Measurements from ENCODE around the gene VIPR2.
"Not testable (repeated sequence)": the region's sequence is repeated elsewhere in the genome, so short reads cannot be mapped to it uniquely, and the experiment has no call there.

VIPR2 gene

GRCh38 chr7:159165352-159165751, 20.7 kb upstream of the VIPR2 start:
- Mint-ChIP-seq H3K27me3 (peaks cover 2% of the 10 kb centered on the region), H3K36me3 (no peaks in the 10 kb centered on the region), H3K9me3 (no peaks in the 10 kb centered on the region), H3K4me3 (no peak overlapping the region), H3K4me1 (no peaks in the 10 kb centered on the region), H3K27ac (no peak overlapping the region)
- DNase-seq (ENCODE audit: low spot score in 2 of 2) (no peak), ATAC-seq (ENCODE audit: low read depth) (no peak)

- not testable (repeated sequence) for H3K27ac Mint-ChIP-seq; H3K4me1 Mint-ChIP-seq; H3K36me3 Mint-ChIP-seq; ATAC-seq (ENCODE audit: low read depth); H3K27me3 Mint-ChIP-seq; H3K4me3 Mint-ChIP-seq; DNase-seq (ENCODE audit: low spot score in 2 of 2); H3K9me3 Mint-ChIP-seq
These were observed 19.1 kb upstream of the VIPR2 start for GRCh38 chr7:159163703-159164301.

- H3K4me1 Mint-ChIP-seq; DNase-seq (ENCODE audit: low spot score in 2 of 2); H3K9me3 Mint-ChIP-seq; H3K4me3 Mint-ChIP-seq; H3K27ac Mint-ChIP-seq; H3K36me3 Mint-ChIP-seq; H3K27me3 Mint-ChIP-seq; ATAC-seq (ENCODE audit: low read depth): not testable (repeated sequence)
These were observed 17.5 kb upstream of the VIPR2 start for GRCh38 chr7:159162050-159162626.

- Mint-ChIP-seq H3K9me3 (no peaks in the 10 kb centered on the region), H3K27me3 (no peaks in the 10 kb centered on the region), H3K27ac (no peak overlapping the region), H3K4me3 (no peak overlapping the region), H3K4me1 (no peaks in the 10 kb centered on the region), H3K36me3 (no peaks in the 10 kb centered on the region)
- ATAC-seq (ENCODE audit: low read depth) (no peak), DNase-seq (ENCODE audit: low spot score in 2 of 2) (no peak)
These were observed 15.8 kb upstream of the VIPR2 start for GRCh38 chr7:159160450-159160849.

GRCh38 chr7:159159731-159160130, 15.1 kb upstream of the VIPR2 start:
- Mint-ChIP-seq H3K4me1 (no peaks in the 10 kb centered on the region), H3K9me3 (no peaks in the 10 kb centered on the region), H3K4me3 (no peak overlapping the region), H3K27me3 (no peaks in the 10 kb centered on the region), H3K27ac (no peak overlapping the region), H3K36me3 (no peaks in the 10 kb centered on the region)
- DNase-seq (ENCODE audit: low spot score in 2 of 2) (no peak), ATAC-seq (ENCODE audit: low read depth) (no peak)

GRCh38 chr7:159158888-159159405, 14.3 kb upstream of the VIPR2 start:
- ATAC-seq (ENCODE audit: low read depth) (no peak), DNase-seq (ENCODE audit: low spot score in 2 of 2) (no peak)
- no peaks in the 10 kb centered on the region for H3K36me3 Mint-ChIP-seq
- H3K9me3 Mint-ChIP-seq: no peaks in the 10 kb centered on the region
- no peaks in the 10 kb centered on the region for H3K4me1 Mint-ChIP-seq
- H3K27ac Mint-ChIP-seq: no peak overlapping the region
- H3K4me3 Mint-ChIP-seq: no peak overlapping the region
- H3K27me3 Mint-ChIP-seq: no peaks in the 10 kb centered on the region

GRCh38 chr7:159158125-159158887, 13.6 kb upstream of the VIPR2 start:
- ATAC-seq (ENCODE audit: low read depth): no peak
- H3K27me3 Mint-ChIP-seq: no peaks in the 10 kb centered on the region
- H3K4me3 Mint-ChIP-seq: no peak overlapping the region
- H3K27ac Mint-ChIP-seq: no peak overlapping the region
- DNase-seq (ENCODE audit: low spot score in 2 of 2): no peak
- no peaks in the 10 kb centered on the region for H3K4me1 Mint-ChIP-seq
- no peaks in the 10 kb centered on the region for H3K36me3 Mint-ChIP-seq
- H3K9me3 Mint-ChIP-seq: no peaks in the 10 kb centered on the region

- DNase-seq (ENCODE audit: low spot score in 2 of 2): no peak
- H3K27ac Mint-ChIP-seq: no peak overlapping the region
- H3K4me3 Mint-ChIP-seq: no peak overlapping the region
- no peak for ATAC-seq (ENCODE audit: low read depth)
- H3K36me3 Mint-ChIP-seq: no peaks in the 10 kb centered on the region
- H3K4me1 Mint-ChIP-seq: no peaks in the 10 kb centered on the region
- no peaks in the 10 kb centered on the region for H3K9me3 Mint-ChIP-seq
- no peaks in the 10 kb centered on the region for H3K27me3 Mint-ChIP-seq
These were observed 13.0 kb upstream of the VIPR2 start for GRCh38 chr7:159157714-159158113.

- peaks cover 1% of the 10 kb centered on the region for H3K27me3 Mint-ChIP-seq
- H3K9me3 Mint-ChIP-seq: no peaks in the 10 kb centered on the region
- H3K4me1 Mint-ChIP-seq: no peaks in the 10 kb centered on the region
- no peaks in the 10 kb centered on the region for H3K36me3 Mint-ChIP-seq
- H3K4me3 Mint-ChIP-seq: no peak overlapping the region
- ATAC-seq (ENCODE audit: low read depth) (no peak), DNase-seq (ENCODE audit: low spot score in 2 of 2) (no peak)
- H3K27ac Mint-ChIP-seq: no peak overlapping the region
These were observed 12.0 kb upstream of the VIPR2 start for GRCh38 chr7:159156436-159157245.

- Mint-ChIP-seq H3K9me3 (no peaks in the 10 kb centered on the region), H3K27ac (no peak overlapping the region), H3K4me1 (no peaks in the 10 kb centered on the region), H3K4me3 (no peak overlapping the region), H3K36me3 (no peaks in the 10 kb centered on the region), H3K27me3 (peaks cover 3% of the 10 kb centered on the region)
- ATAC-seq (ENCODE audit: low read depth) (no peak), DNase-seq (ENCODE audit: low spot score in 2 of 2) (no peak)
These were observed 10.7 kb upstream of the VIPR2 start for GRCh38 chr7:159155410-159155809.

- no peak for DNase-seq (ENCODE audit: low spot score in 2 of 2)
These were observed 9.6 kb upstream of the VIPR2 start for GRCh38 chr7:159154243-159154642.

GRCh38 chr7:159153511-159153910, 8.8 kb upstream of the VIPR2 start:
- H3K9me3 Mint-ChIP-seq: no peaks in the 10 kb centered on the region
- H3K4me1 Mint-ChIP-seq: no peaks in the 10 kb centered on the region
- H3K36me3 Mint-ChIP-seq: no peaks in the 10 kb centered on the region
- ATAC-seq (ENCODE audit: low read depth) (no peak), DNase-seq (ENCODE audit: low spot score in 2 of 2) (no peak)
- no peak overlapping the region for H3K27ac Mint-ChIP-seq
- no peak overlapping the region for H3K4me3 Mint-ChIP-seq
- peaks cover 3% of the 10 kb centered on the region for H3K27me3 Mint-ChIP-seq

More at GRCh38 chr7:159154243-159154642, 9.6 kb upstream of the VIPR2 start:
- no peaks in the 10 kb centered on the region for H3K36me3 Mint-ChIP-seq
- H3K27ac Mint-ChIP-seq: no peak overlapping the region
- peaks cover 3% of the 10 kb centered on the region for H3K27me3 Mint-ChIP-seq
- H3K4me3 Mint-ChIP-seq: no peak overlapping the region
- no peaks in the 10 kb centered on the region for H3K4me1 Mint-ChIP-seq
- ATAC-seq (ENCODE audit: low read depth): no peak
- no peaks in the 10 kb centered on the region for H3K9me3 Mint-ChIP-seq

GRCh38 chr7:159152816-159153215, 8.1 kb upstream of the VIPR2 start:
- Mint-ChIP-seq H3K9me3 (no peaks in the 10 kb centered on the region), H3K27me3 (peaks cover 6% of the 10 kb centered on the region), H3K27ac (no peak overlapping the region), H3K4me3 (no peak overlapping the region), H3K36me3 (no peaks in the 10 kb centered on the region), H3K4me1 (no peaks in the 10 kb centered on the region)
- ATAC-seq (ENCODE audit: low read depth) (no peak), DNase-seq (ENCODE audit: low spot score in 2 of 2) (no peak)

- Mint-ChIP-seq H3K4me3 (no peak overlapping the region), H3K4me1 (no peaks in the 10 kb centered on the region), H3K36me3 (no peaks in the 10 kb centered on the region), H3K27ac (no peak overlapping the region), H3K9me3 (no peaks in the 10 kb centered on the region), H3K27me3 (peaks cover 6% of the 10 kb centered on the region)
- no peak for ATAC-seq (ENCODE audit: low read depth)
- no peak for DNase-seq (ENCODE audit: low spot score in 2 of 2)
These were observed 6.6 kb upstream of the VIPR2 start for GRCh38 chr7:159151231-159151630.

All from memory B cell (primary cell).